Bone marrow (tissue), 2 donors: ENCODE results near the gene VPS18.
A peak's percentile ranks its signal among the peaks of the same experiment; 100 is the strongest.

Experiments
- DNase-seq, 2 donors: peaks; one replicate each; lab custom pipeline; 2025; lab: John Stamatoyannopoulos, UW

Gene VPS18

DNA sequence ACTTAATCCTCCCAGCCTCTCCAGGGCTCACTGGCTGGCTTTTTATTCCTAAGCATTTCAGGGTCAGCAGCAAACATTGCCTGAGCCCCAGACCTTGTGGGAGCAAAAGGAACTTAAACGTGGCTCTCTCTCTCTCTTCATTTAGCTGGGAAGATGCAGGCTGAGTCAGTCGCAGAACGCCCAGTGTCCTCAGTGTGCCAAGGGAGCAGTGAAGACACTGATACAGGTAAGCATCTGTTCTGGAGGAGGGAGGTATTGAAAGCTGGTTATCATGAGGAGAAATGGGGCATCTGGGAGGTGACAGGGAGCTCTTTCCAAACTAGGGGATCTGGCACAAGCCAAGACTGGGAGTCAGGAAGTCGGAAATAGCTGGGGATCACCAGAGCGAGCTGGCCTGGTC lies 24.6 kb upstream of the VPS18 start:
- DNase-seq, result no peak

DNA sequence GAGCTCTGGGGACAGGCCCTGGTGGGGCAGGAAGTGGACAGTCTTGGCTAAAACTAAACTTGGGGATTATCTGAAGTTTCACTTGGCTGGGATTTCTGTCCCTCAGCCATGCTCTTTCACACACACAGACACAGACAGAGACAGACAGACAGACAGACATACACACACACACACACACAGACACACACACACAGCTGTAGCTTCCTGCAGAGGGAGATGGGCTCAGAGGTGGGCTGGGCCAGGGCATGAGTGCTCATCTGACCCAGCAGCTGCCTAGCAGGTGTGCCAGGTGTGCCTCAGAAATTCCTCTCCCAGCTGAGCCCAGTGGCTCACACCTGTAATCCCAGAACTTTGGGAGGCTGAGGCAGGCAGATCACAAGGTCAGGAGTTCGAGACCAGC lies 23.5 kb upstream of the VPS18 start:
- no peak for DNase-seq

GRCh38 chr15:40871749-40872617 lies 22.3 kb upstream of the VPS18 start:
- no peak for DNase-seq

- no peak for DNase-seq
These were observed 21.2 kb upstream of the VPS18 start for GRCh38 chr15:40872791-40873693.

DNA sequence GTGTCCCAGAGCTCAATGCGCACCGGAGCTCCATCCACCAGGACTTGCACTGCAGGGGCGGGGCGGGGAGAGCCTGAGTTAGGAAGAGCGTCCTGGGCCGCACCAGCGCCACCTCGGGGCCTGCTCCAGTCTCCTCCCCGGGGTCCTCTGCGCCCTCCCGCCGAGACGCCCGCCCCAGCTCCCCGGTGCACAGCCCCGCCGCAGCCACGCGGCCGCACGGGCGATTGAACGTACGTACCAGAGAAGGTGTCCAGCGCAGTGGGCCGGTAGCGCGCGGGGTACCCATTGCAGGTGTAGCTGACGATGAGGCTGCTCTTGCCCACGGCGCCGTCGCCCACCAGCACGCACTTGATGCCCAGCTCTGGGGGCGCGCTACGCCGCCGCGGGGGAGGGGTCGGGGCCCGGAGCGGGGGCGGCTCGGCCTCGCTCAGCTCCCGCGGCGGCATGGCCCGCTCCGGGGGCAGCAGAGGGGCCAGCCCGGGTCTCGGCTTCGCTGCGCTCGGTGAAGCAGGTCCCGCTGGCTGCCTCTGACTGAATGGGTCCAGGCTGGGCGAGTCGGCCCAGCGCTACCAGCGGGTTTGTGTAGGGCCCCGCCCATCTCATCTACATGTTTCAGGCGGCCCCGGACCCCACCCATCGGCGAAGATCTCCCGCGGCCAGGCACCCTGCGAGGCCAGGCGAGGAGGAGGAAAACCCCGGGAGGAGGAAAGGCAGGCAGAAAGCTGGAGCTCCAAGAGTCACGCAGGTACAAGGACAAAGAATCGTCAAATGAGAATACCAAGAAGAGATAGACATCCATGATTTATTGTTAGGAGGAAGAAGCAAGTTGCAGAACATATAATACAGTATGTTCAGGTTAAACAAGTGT lies 20.3 kb upstream of the VPS18 start, which contains the start of gene RHOV:
RHOV (minus strand) TSS at position 541 of the 868 bp plus-strand sequence; CDS start at position 446, 95 bp downstream.
- peak in 1 of 2 donors; percentile 30 for DNase-seq

DNA sequence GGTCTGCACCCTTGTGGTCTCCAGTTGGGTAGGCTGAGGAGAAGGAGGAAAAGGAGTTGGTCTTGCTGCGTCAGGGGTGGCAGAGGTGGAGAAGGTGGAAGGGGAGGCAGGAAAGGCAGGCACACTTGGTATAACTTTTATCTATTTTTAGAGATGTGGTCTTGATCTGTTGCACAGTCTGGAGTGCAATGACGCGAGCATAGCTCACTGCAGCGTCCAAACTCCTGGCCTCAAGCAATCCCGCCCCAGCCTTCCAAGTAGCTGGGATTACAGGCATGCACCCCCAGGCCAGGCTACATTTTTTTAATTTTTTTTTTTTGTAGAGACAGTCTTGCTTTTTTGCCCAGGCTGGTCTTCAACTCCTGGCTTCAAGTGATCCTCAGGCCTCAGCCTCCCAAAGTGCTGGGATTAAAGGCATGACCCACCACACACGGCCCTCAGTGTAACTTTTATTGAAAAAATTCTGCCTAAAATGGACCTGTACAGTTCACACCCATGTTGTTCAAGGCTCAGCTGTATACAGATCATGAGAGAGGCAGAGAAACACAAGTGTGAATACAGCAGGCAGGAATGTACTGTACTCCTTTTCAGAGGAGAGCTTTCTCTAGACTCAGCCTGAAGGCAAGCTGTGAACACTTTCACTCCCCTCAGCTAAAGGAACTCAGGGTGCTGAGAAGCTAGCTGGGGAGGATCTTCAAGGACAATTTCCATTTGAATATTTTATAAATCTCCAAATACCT lies 18.1 kb upstream of the VPS18 start:
- no peak for DNase-seq

- no peak for DNase-seq
These were observed 16.6 kb upstream of the VPS18 start for GRCh38 chr15:40877694-40878093.

GRCh38 chr15:40878785-40879184 lies 15.5 kb upstream of the VPS18 start:
- peak in 1 of 2 donors; percentile 6 for DNase-seq

- no peak for DNase-seq
These were observed 14.6 kb upstream of the VPS18 start for GRCh38 chr15:40879609-40880008.

GRCh38 chr15:40881351-40881750 lies 12.9 kb upstream of the VPS18 start:
- no peak for DNase-seq

DNA sequence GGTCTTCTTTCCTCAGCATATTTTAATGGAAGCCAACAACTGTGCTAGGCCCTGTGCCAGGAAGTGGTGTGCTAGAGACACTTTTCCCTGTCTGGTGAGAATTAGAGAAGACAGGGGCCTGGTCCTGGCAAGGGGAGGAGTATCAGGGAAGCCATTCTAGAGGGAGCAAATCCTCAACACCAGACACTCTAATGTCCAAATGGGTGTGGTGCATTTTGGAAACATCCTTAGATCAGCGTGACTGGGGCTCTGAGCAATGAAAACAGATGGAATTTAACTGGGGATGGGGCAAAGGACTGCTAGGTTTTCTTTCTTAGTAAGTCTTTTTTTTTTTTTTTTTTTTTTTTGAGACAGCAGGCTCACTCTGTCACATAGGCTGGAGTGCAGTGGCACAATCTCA lies 7.7 kb upstream of the VPS18 start:
- DNase-seq, result no peak

DNA sequence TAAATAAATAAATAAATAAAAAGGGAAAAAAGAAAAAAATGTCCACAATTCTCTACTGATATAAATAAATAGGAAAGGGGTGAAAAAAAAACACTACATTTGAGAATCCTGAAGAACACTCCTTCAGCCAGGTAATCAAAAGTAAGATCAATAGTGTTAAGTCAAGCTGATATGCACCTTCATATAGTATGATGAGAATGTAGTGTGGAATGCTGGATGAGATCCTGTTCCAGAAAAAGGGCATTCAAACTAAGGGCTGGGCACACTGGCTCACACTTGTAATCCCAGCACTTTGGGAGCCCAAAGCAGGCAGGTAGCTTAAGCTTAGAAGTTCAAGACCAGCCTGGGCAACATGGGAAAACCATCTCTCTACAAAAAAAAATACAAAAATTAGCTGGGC lies 5.1 kb upstream of the VPS18 start:
- DNase-seq, result no peak

DNA sequence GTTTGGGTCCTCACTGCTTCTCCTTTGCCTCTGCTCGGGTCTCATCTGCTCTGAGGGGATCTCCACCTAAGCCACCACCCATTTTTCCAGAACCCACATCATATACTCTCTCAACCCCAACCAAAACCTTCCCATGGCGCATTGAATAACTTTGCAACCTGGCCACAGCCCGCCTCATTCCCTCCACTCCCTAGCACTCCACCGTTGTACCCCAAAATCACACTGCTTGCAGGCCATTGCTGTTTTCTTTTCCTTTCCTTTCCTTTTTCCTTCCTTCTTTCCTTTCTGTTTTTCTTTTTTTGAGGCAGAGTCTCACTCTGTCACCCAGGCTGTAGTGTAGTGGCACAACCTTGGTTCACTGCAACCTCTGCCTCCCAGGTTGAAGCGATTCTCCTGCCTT lies 3.1 kb upstream of the VPS18 start:
- no peak for DNase-seq

DNA sequence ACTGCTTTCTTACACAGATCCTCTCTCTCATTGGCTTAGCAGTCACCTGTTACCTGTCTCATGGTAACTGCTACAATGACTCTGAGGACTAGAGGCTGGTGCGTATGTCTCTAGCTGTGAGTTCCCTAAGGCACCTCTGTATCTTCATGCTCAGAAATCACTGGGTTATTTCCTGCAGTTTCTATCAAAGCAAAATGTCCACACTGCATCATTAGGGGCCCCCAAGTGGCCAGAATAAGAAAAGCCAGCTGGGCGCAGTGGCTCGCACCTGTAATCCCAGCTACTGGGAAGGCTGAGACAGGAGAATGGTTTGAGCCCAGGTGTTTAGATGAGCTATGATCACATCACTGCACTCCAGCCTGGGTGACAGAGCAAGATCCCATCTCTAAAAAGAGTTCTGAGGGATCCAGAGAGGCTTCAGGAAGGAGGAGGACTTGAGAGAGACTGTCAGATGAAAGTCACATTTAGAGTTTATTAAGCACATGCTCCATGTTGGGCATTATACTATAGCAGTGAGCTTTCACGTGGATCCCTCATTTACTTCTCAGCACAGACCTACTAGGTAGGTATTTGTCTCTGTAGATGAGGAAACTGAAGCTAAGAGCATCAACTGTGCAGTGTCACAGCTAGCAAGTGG lies 2.3 kb upstream of the VPS18 start:
- DNase-seq, result peak in 1 of 2 donors; percentile 41

- DNase-seq, result no peak
These were observed 1.7 kb upstream of the VPS18 start for GRCh38 chr15:40892447-40893012.

DNA sequence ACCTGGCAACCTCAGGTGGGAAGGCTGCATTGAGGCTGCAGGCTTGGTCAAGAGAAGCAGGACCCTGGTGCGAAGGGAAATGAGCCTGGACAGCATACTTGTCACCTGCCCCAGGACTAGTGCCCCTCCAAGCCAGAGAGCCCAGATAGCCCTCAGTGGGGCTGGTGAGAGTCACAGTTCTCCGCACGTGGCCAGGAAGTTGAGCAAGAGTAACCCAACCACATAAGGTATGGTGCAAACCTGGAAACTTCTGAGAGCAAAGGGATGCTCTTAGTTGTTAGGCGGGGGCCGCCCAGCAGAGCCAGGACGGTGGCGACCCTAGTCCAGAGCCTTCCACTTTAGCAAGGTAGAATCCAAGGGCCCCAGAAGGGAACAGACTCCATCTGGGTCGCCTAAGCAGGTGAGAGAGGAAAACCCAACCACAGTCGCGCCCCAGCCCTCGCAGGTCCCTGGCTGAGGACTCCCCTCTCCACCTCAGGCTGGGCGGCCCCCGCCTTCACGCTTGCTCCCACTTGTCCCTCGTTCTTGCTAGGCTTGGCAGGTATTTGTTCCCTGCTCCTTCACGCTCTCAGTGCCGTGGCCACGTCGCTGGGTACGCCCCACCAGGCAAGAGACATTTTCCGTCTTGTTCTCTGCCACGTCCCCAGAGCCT lies 1.1 kb upstream of the VPS18 start:
- DNase-seq, result no peak

- DNase-seq, result peak; percentile 55 to 67
These were observed 615 bp downstream of the VPS18 start for GRCh38 chr15:40894681-40895448.

- no peak for DNase-seq
These were observed 5.4 kb downstream of the VPS18 start for GRCh38 chr15:40899536-40900207.
